B cell (primary cell): ENCODE data around the gene ARL16. TPM values are rescaled to one million over a fixed set of nuclear protein-coding genes. Genes with fewer than 3 reads are reported as not detected.

Source experiments
- ATAC-seq: fragments of 200-7000 bp; cut with Tn5 transposase; one replicate; pipeline ENCODE4 v1.10.0; 2021; ENCODE audit warnings: low read depth, mild to moderate bottlenecking, moderate number of reproducible peaks, moderate library complexity
- CTCF ChIA-PET: fragments of 350-600 bp; sonication (Branson Sonifier 250); formaldehyde crosslinking; loops from one replicate; lab custom pipeline; 2021; ENCODE audit warnings: antibody characterized with exemption, inconsistent platforms; lab: Charles Lee
- POLR2A ChIA-PET: fragments of 350-600 bp; sonication (Branson Sonifier 250); formaldehyde crosslinking; loops from one replicate; lab custom pipeline; 2021; ENCODE audit warnings: antibody characterized with exemption; lab: Charles Lee
- DNase-seq: peaks from one replicate; pipeline ENCODE4 v3.0.0; 2013
- H2AFZ ChIP-seq: 2 replicates; pipeline ENCODE4 v1.6.1; 2012; ENCODE audit warnings: mild to moderate bottlenecking, low read depth, low read length; ENCODE audit not compliant: insufficient read depth, poor library complexity, severe bottlenecking
- H3K27ac ChIP-seq, 2 donors: 1 replicate in 1 of 2; 2 replicates in 1 of 2; pipeline ENCODE4 v1.5.1; 2012 to 2013; ENCODE audit warnings: low read length in 2 of 2, mild to moderate bottlenecking in 2 of 2, moderate library complexity in 1 of 2
- H3K27me3 ChIP-seq, 4 experiments: fragments of 200-600 bp in 1 of 4; sonication (generic) in 1 of 4; replicated peaks in 1 of 4; 1 replicate in 2 of 4; 2 replicates in 2 of 4; pipeline versions ENCODE4 v1.6.1 to v1.7.0; 2013 to 2016; ENCODE audit warnings: low read length in 3 of 4, mild to moderate bottlenecking in 2 of 4, mixed read lengths in 1 of 4, moderate library complexity in 1 of 4; ENCODE audit not compliant: insufficient read depth in 4 of 4, control insufficient read depth in 3 of 4; ENCODE audit errors: control extremely low read depth in 1 of 4
- H3K36me3 ChIP-seq, 2 experiments: replicated peaks in 1 of 2; 1 replicate in 1 of 2; 2 replicates in 1 of 2; pipeline versions ENCODE4 v1.6.1 to v1.7.1; 2013; ENCODE audit warnings: low read length in 1 of 2; ENCODE audit not compliant: insufficient read depth in 2 of 2, control insufficient read depth in 1 of 2; ENCODE audit errors: control extremely low read depth in 1 of 2, extremely low read depth in 1 of 2
- H3K4me1 ChIP-seq, 2 donors: fragments of 200-600 bp in 1 of 2; sonication (generic) in 1 of 2; 1 replicate in 1 of 2; 2 replicates in 1 of 2; pipeline versions ENCODE4 v1.5.1 to v1.6.1; 2013 to 2017; ENCODE audit warnings: low read length in 2 of 2; ENCODE audit not compliant: control insufficient read depth in 2 of 2, insufficient read depth in 2 of 2
- H3K4me2 ChIP-seq: replicated peaks from 2 replicates; pipeline ENCODE3; 2012; ENCODE audit warnings: mild to moderate bottlenecking, low read depth, low read length; ENCODE audit not compliant: poor library complexity, severe bottlenecking
- H3K4me3 ChIP-seq, 5 experiments: fragments of 200-600 bp in 1 of 5; sonication (generic) in 1 of 5; 1 replicate in 3 of 5; 2 replicates in 2 of 5; pipeline versions ENCODE4 v1.5.1 to v1.7.0; 2011 to 2016; ENCODE audit warnings: low read length in 4 of 5, mild to moderate bottlenecking in 4 of 5, low read depth in 2 of 5, control low read depth in 1 of 5, moderate library complexity in 1 of 5; ENCODE audit not compliant: insufficient read depth in 1 of 5; ENCODE audit errors: control extremely low read depth in 1 of 5, extremely low read depth in 1 of 5
- H3K79me2 ChIP-seq: fragments of 200-600 bp; sonication (generic); one replicate; pipeline ENCODE4 v1.6.0; 2016; ENCODE audit warnings: low read length; ENCODE audit not compliant: control insufficient read depth, insufficient read depth
- H3K9ac ChIP-seq: fragments of 200-600 bp; sonication (generic); 2 replicates; pipeline ENCODE4 v1.6.1; 2017; ENCODE audit warnings: mild to moderate bottlenecking, low read length, moderate library complexity
- H3K9me3 ChIP-seq, 3 donors: one replicate each; pipeline versions ENCODE4 v1.6.1 to v1.7.1; 2013; ENCODE audit warnings: low read length in 2 of 3; ENCODE audit not compliant: control insufficient read depth in 2 of 3, insufficient read depth in 1 of 3; ENCODE audit errors: control extremely low read depth in 1 of 3
- H4K20me1 ChIP-seq: 2 replicates; pipeline ENCODE4 v1.6.0; 2012; ENCODE audit warnings: mild to moderate bottlenecking, low read length; ENCODE audit not compliant: insufficient read depth, control insufficient read depth, poor library complexity, severe bottlenecking
- H3K27ac Mint-ChIP-seq: one replicate; pipeline ENCODE4 v1.8.0; 2021; ENCODE audit warnings: mixed read lengths
- H3K27me3 Mint-ChIP-seq: one replicate; pipeline ENCODE4 v1.8.0; 2021; ENCODE audit warnings: mixed read lengths
- H3K4me1 Mint-ChIP-seq: one replicate; pipeline ENCODE4 v1.8.0; 2021; ENCODE audit warnings: mixed read lengths
- H3K4me3 Mint-ChIP-seq: one replicate; pipeline ENCODE4 v1.8.0; 2021; ENCODE audit warnings: mixed read lengths
- H3K9me3 Mint-ChIP-seq: one replicate; pipeline ENCODE4 v1.8.0; 2022; ENCODE audit warnings: mixed read lengths; ENCODE audit not compliant: insufficient read depth
- CTCF ChIP-seq: fragments of 200-600 bp; IDR thresholded peaks from one replicate; pipeline ENCODE4 v1.8.0; 2022; ENCODE audit warnings: antibody characterized with exemption, mild to moderate bottlenecking
- EZH2 ChIP-seq: IDR thresholded peaks from 2 replicates; pipeline ENCODE4 v1.6.1; 2012; ENCODE audit warnings: borderline replicate concordance, low read depth, mild to moderate bottlenecking, moderate library complexity, low read length; ENCODE audit not compliant: insufficient read depth, poor library complexity, severe bottlenecking
- WGBS: methylation state at CpG from one replicate; pipeline ENCODE4 v1.1.5; 2013; ENCODE audit warnings: missing lambda C conversion rate; ENCODE audit not compliant: insufficient coverage; 5-methylcytosine and 5-hydroxymethylcytosine counted together
- intact Hi-C: fragments of 100-400 bp; cut with micrococcal nuclease; formaldehyde crosslinking; loops from one replicate; pipeline ENCODE4 v1.10.0; 2022
- polyA plus RNA-seq: library from polyadenylated mRNA; depleted of rRNA; stranded (reverse); fragments of >200 nt; gene quantifications from 2 replicates; pipeline ENCODE4 v1.2.3, GENCODE V29; 2012
- total RNA-seq, 2 donors: library from RNA; stranded (reverse); fragments of 120-200 nt in 1 of 2; gene quantifications; 1 replicate in 1 of 2; 2 replicates in 1 of 2; pipeline versions ENCODE4 v1.2.3 to v1.2.4, GENCODE V29; 2013 to 2022

The ARL16 gene
- total and polyA plus RNA-seq, 2 donors (not counting 1 experiment from before 2014, with no cell fraction given): 32.5 to 101 TPM

- H3K4me1 ChIP-seq: peaks cover 11 to 25% of the 10 kb centered on the region in 2 donors
- ChIA-PET CTCF (no interaction called here), POLR2A (interaction anchor here (0.6 kb wide), 1 partner anchor 70 kb away, joined by 3 read pairs; no protein-coding TSS in a partner anchor)
- intact Hi-C loops: no loop called here
- no peaks in the 10 kb centered on the region for H3K9me3 ChIP-seq
- peak overlapping the region; percentile 95 for H3K4me3 Mint-ChIP-seq
- WGBS: 48% methylated on average over 13 of the region's 18 CpGs
- H3K27ac Mint-ChIP-seq: peak overlapping the region; percentile 88
- H3K9me3 Mint-ChIP-seq: no peaks in the 10 kb centered on the region
- DNase-seq (no peak), ATAC-seq (no peak)
- no peaks in the 10 kb centered on the region for H3K27me3 Mint-ChIP-seq
- peak overlapping the region; percentile 89 for H3K9ac ChIP-seq
- peaks cover 0 to 2% of the 10 kb centered on the region in 2 experiments for H3K36me3 ChIP-seq
- no peak for TF ChIP-seq CTCF
- TF ChIP-seq EZH2: no peak
- peaks cover 22% of the 10 kb centered on the region for H4K20me1 ChIP-seq
- H3K4me2 ChIP-seq: peak overlapping the region; percentile 87
- peak overlapping the region in 1 of 2 donors; percentile 81 for H3K27ac ChIP-seq
- H2AFZ ChIP-seq: peak overlapping the region; percentile 85
- peak overlapping the region; percentile 36 to 88 (median 77) for H3K4me3 ChIP-seq
- peaks cover 50% of the 10 kb centered on the region for H3K79me2 ChIP-seq
- H3K27me3 ChIP-seq: no peaks in the 10 kb centered on the region
- peaks cover 23% of the 10 kb centered on the region for H3K4me1 Mint-ChIP-seq
These were observed 47.6 kb downstream of the ARL16 start for GRCh38 chr17:81635973-81636504.

GRCh38 chr17:81635431-81635830 is 48.2 kb downstream of the ARL16 start:
- H3K36me3 ChIP-seq: peaks cover 0 to 2% of the 10 kb centered on the region in 2 experiments
- H3K27me3 Mint-ChIP-seq: no peaks in the 10 kb centered on the region

More at GRCh38 chr17:81635431-81635830, 48.2 kb downstream of the ARL16 start:
- POLR2A ChIA-PET: interaction anchor here (0.6 kb wide), 1 partner anchor 69 kb away, joined by 3 read pairs; no protein-coding TSS in a partner anchor
- intact Hi-C loops: no loop called here
- peak overlapping the region; percentile 87 for H3K4me2 ChIP-seq
- H3K9me3 ChIP-seq: no peaks in the 10 kb centered on the region
- Mint-ChIP-seq H3K4me1 (peaks cover 23% of the 10 kb centered on the region), H3K27ac (peak overlapping the region; percentile 60), H3K4me3 (peak overlapping the region; percentile 95), H3K9me3 (no peaks in the 10 kb centered on the region)
- peaks cover 53% of the 10 kb centered on the region for H3K79me2 ChIP-seq
- CTCF ChIA-PET: no interaction called here
- peaks cover 11 to 25% of the 10 kb centered on the region in 2 donors for H3K4me1 ChIP-seq
- DNase-seq (no peak), ATAC-seq (no peak)
- TF ChIP-seq EZH2 (no peak), CTCF (no peak)
- no peak overlapping the region for H2AFZ ChIP-seq
- WGBS: 90% methylated on average over 5 of the region's 5 CpGs
- H3K9ac ChIP-seq: peak overlapping the region; percentile 89
- no peak overlapping the region for H3K4me3 ChIP-seq
- no peaks in the 10 kb centered on the region for H3K27me3 ChIP-seq
- H4K20me1 ChIP-seq: peaks cover 22% of the 10 kb centered on the region
- no peak overlapping the region for H3K27ac ChIP-seq
